ENCODE data around the gene SLFN13. TPM values are rescaled to one million over a fixed set of nuclear protein-coding genes. Genes with fewer than 3 reads are reported as not detected.

SLFN13 gene
- 14.3 and 17.1 TPM in 2 replicates for total RNA-seq (ENCODE audit: low replicate concordance)
- long read RNA-seq, full-length matches to known transcripts, result 5 of 8 reads
- long read RNA-seq, partial matches to known transcripts, result 0 of 8 reads
- long read RNA-seq, other reads (novel, unspliced or antisense), result 3 of 8 reads

DNA sequence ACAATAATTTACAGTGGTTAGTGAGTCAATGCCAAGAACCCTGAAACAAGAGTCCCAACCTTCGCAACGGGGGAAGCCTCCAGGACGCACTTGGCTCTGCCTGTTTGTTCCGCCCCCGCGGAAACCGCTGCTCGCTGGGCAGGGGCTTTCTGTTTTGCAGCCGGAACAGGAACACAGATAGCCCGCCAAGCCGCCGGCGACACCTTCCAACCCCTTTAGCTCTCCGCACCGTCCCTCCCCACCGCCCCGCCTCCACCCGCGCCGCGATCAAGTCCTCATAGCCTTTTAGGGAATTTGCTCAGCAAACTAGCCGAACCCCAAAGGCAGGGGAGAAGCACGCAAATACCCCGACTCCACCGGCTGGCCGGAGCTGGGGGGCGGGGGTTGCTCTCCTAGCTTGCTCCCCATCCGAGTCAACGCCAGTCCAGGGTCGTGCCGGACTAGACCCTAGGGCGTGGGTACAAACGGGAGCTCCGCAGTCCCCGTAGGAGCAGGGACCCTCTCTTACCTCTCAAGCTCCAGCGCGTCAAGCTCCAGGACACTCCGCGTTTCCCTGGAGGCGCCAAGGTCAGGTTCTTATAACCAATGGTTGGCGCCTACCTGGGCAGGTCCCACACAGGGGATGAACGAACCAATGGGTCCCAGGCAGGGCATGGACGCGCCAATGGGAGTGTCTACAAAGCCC lies at the start of gene SLFN13:
SLFN13 (minus strand) TSS at position 553 of the 685 bp plus-strand sequence. CDS start 3,086 bp downstream, outside the sequence.
- peak within 1 kb of the TSS; percentile 63 for H3K27ac Mint-ChIP-seq
- TF ChIP-seq CTCF (conservative IDR thresholded peaks at IDR 0.05), result no peak
- peak within 1 kb of the TSS; percentile 87 for H3K4me3 Mint-ChIP-seq
- peaks cover 55% of the 10 kb centered on the region for H3K27me3 Mint-ChIP-seq
- DNase-seq (ENCODE audit: extremely low spot score, unreplicated experiment), result no peak
- H3K9me3 Mint-ChIP-seq, result no peaks in the 10 kb centered on the region
- no peaks in the 10 kb centered on the region for H3K36me3 Mint-ChIP-seq
- peaks cover 4% of the 10 kb centered on the region for H3K4me1 Mint-ChIP-seq (ENCODE audit: unreplicated experiment)

DNA sequence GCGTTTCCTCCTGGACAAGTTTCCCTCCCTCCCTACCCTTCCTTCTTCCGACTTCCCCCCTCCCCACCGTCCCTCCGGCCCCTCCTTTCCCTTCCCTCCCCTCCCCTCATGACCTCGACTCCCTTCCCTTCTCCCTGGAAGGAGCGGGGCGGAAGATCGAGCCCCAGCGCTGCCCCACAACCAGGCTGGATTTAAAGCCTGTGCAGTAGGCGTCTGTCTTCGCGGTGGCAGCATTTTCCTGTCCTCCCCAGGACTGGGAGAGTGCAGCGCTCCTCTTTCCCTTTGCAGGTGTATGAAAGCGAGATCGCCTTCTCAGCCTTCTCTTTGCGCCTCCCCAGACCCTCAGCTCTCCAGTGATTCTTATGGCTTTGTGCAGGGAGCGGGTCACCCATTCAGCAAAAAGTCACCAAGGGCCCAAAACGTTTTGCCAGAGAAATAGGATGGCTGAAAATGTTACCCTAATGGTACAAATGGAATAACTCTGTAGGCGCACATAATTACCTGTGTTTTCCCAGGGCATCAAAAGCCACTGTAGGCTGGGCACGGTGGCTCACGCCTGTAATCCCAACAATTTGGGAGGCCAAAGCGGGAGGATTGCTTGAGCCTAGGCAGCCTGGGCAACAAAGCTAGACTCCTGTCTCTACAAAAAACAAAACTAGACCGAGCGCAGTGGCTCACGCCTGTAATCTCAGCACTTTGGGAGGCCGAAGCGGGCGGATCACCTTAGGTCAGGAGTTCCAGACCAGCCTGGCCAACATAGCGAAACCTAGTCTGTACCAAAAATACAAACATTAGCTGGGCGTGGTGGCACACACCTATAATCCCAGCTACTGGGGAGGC lies 48.1 kb upstream of the SLFN13 start:
- TF ChIP-seq CTCF (conservative IDR thresholded peaks at IDR 0.05), result no peak
- H3K4me1 Mint-ChIP-seq (ENCODE audit: unreplicated experiment), result no peaks in the 10 kb centered on the region
- no peak for DNase-seq (ENCODE audit: extremely low spot score, unreplicated experiment)
- H3K36me3 Mint-ChIP-seq, result no peaks in the 10 kb centered on the region
- peaks cover 96% of the 10 kb centered on the region for H3K27me3 Mint-ChIP-seq
- no peaks in the 10 kb centered on the region for H3K9me3 Mint-ChIP-seq
- no peak overlapping the region for H3K4me3 Mint-ChIP-seq
- H3K27ac Mint-ChIP-seq, result no peak overlapping the region

GRCh38 chr17:35493040-35493439 lies 44.5 kb upstream of the SLFN13 start:
- Mint-ChIP-seq H3K4me1 (ENCODE audit: unreplicated experiment) (no peaks in the 10 kb centered on the region), H3K36me3 (no peaks in the 10 kb centered on the region), H3K27me3 (peaks cover 96% of the 10 kb centered on the region), H3K4me3 (no peak overlapping the region), H3K9me3 (no peaks in the 10 kb centered on the region), H3K27ac (no peak overlapping the region)
- no peak for TF ChIP-seq CTCF (conservative IDR thresholded peaks at IDR 0.05)
- DNase-seq (ENCODE audit: extremely low spot score, unreplicated experiment), result no peak

DNA sequence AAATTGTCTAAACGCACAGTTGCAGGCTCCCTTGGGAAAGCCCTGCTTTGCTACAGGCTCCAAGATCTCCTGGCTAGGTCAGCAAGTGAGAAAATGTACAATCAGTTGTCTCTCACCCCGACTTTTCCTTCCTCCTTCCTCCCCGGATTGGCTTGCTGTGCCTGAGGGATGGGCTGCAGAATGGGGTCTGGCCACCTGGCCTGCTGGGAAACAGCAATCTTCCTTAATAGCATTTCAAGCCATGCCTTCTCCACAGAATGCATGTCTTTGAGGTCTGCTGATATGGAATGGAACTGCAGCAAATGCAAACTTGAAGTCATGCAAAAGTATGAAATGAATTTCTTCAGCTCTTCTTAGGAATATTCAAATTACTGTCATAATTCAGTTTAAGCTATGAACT lies 42.9 kb upstream of the SLFN13 start:
- no peak for TF ChIP-seq CTCF (conservative IDR thresholded peaks at IDR 0.05)
- Mint-ChIP-seq H3K4me3 (no peak overlapping the region), H3K4me1 (ENCODE audit: unreplicated experiment) (no peaks in the 10 kb centered on the region), H3K36me3 (no peaks in the 10 kb centered on the region), H3K27ac (no peak overlapping the region), H3K9me3 (no peaks in the 10 kb centered on the region), H3K27me3 (peaks cover 97% of the 10 kb centered on the region)
- no peak for DNase-seq (ENCODE audit: extremely low spot score, unreplicated experiment)

DNA sequence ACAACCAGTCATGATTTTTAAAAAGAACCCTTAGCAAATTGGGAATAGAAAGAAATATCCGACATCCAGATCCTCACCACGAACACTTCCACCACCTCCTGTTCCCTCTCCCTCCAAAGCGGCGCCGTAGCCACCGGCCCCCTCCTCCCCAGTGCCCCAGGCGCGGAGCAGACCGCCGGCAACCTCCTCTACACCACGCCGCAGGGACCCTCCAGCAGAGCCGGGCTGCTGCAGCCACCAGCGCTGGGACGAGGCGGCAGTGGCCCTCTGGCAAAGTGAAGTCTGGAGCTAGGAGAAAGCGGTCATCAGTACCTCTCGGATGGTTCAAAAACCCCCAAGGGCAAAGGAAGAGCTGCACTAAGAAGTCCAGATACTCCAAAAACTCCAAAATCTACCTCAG lies 41.4 kb upstream of the SLFN13 start:
- no peak overlapping the region for H3K4me3 Mint-ChIP-seq
- no peaks in the 10 kb centered on the region for H3K9me3 Mint-ChIP-seq
- peaks cover 97% of the 10 kb centered on the region for H3K27me3 Mint-ChIP-seq
- no peaks in the 10 kb centered on the region for H3K4me1 Mint-ChIP-seq (ENCODE audit: unreplicated experiment)
- no peak for TF ChIP-seq CTCF (conservative IDR thresholded peaks at IDR 0.05)
- H3K27ac Mint-ChIP-seq, result no peak overlapping the region
- no peaks in the 10 kb centered on the region for H3K36me3 Mint-ChIP-seq
- DNase-seq (ENCODE audit: extremely low spot score, unreplicated experiment), result no peak

Data from type B pancreatic cell (in vitro differentiated cells).